ENCODE measurements around the gene COL7A1. TPM values are rescaled to one million over a fixed set of nuclear protein-coding genes. Genes with fewer than 3 reads are reported as not detected.

The COL7A1 gene
- total RNA-seq, 1 experiment from 2014 or later, result 4.2 TPM

- DNase-seq (ENCODE audit: extremely low read depth, low read depth), result no peak
Observed at GRCh38 chr3:48514431-48515227, 80.5 kb downstream of the COL7A1 start.

Small RNA genes lying within 50 kb of the gene (small RNA-seq; reads per million reads assigned to genes)
- 0 reads per million in 2 experiments for gene MIR6823

Other genes starting within 250 kb of the COL7A1 start
- gene FBXW12, start 223.1 kb downstream of the COL7A1 start, total RNA-seq (2014; rRNA removed; shearing (Covaris generic)), result not detected in 2 replicates
- 4.3 and 5.6 TPM in 2 replicates for gene PLXNB1, start 165.2 kb downstream of the COL7A1 start, total RNA-seq (2014; rRNA removed; shearing (Covaris generic))
- 16.2 and 20.5 TPM in 2 replicates for gene CCDC51, start 155.2 kb downstream of the COL7A1 start, total RNA-seq (2014; rRNA removed; shearing (Covaris generic))
- gene TMA7, start 155.1 kb downstream of the COL7A1 start, total RNA-seq (2014; rRNA removed; shearing (Covaris generic)), result 392 and 447 TPM in 2 replicates
- 5.6 and 5.9 TPM in 2 replicates for gene ATRIP, start 148.6 kb downstream of the COL7A1 start, total RNA-seq (2014; rRNA removed; shearing (Covaris generic))
- 124 and 139 TPM in 2 replicates for gene SHISA5, start 91.2 kb downstream of the COL7A1 start, total RNA-seq (2014; rRNA removed; shearing (Covaris generic))
- 5.7 and 6.8 TPM in 2 replicates for gene PFKFB4, start 38.5 kb downstream of the COL7A1 start, total RNA-seq (2014; rRNA removed; shearing (Covaris generic))
- not detected in 2 replicates for gene UCN2, start 31.5 kb downstream of the COL7A1 start, total RNA-seq (2014; rRNA removed; shearing (Covaris generic))
- gene UQCRC1, start 14.3 kb upstream of the COL7A1 start, total RNA-seq (2014; rRNA removed; shearing (Covaris generic)), result 193 and 196 TPM in 2 replicates
- gene TMEM89, start 26.4 kb upstream of the COL7A1 start, total RNA-seq (2014; rRNA removed; shearing (Covaris generic)), result not detected in 2 replicates
- gene SLC26A6, start 40.1 kb upstream of the COL7A1 start, total RNA-seq (2014; rRNA removed; shearing (Covaris generic)), result 7.7 and 9.4 TPM in 2 replicates
- 0.79 and 1.4 TPM in 2 replicates for gene CELSR3, start 67.6 kb upstream of the COL7A1 start, total RNA-seq (2014; rRNA removed; shearing (Covaris generic))
- gene NCKIPSD, start 90.6 kb upstream of the COL7A1 start, total RNA-seq (2014; rRNA removed; shearing (Covaris generic)), result 15.9 and 17.2 TPM in 2 replicates
- gene IP6K2, start 121.9 kb upstream of the COL7A1 start, total RNA-seq (2014; rRNA removed; shearing (Covaris generic)), result 45.0 and 56.3 TPM in 2 replicates